PC-3 (cell line): Measurements from ENCODE around the gene RDX.
"Not testable (repeated sequence)": the region's sequence is repeated elsewhere in the genome, so short reads cannot be mapped to it uniquely, and the experiment has no call there.

ENCODE experiments used
- CTCF ChIP-seq: fragments of 300-600 bp; sonication (generic); conservative IDR thresholded peaks from 2 replicates; pipeline ENCODE4 v1.5.1; 2017; ENCODE audit warnings: antibody characterized with exemption, low read depth, mild to moderate bottlenecking, low read length
- EZH2 ChIP-seq: fragments of 300-600 bp; sonication (generic); IDR thresholded peaks from one replicate; pipeline ENCODE4 v1.6.1; 2017; ENCODE audit warnings: antibody characterized with exemption, mild to moderate bottlenecking, low read length; ENCODE audit not compliant: unreplicated experiment
- EZH2phosphoT487 ChIP-seq: fragments of 300-600 bp; sonication (generic); IDR thresholded peaks from 2 replicates; pipeline ENCODE4 v1.6.1; 2018; ENCODE audit warnings: mild to moderate bottlenecking, antibody characterized with exemption, low read length, borderline replicate concordance

GRCh38 chr11:110192604-110193282, 103.7 kb downstream of the RDX start:
- TF ChIP-seq CTCF, EZH2, EZH2phosphoT487: not testable (repeated sequence)
